GM10847 (cell line): Measurements from ENCODE around the gene CYP3A7.

Experiments used
- POLR2A ChIP-seq: IDR thresholded peaks from 2 replicates; pipeline ENCODE4 v1.6.1; 2011; ENCODE audit not compliant: insufficient read length; ENCODE audit errors: extremely low read depth

Gene CYP3A7

GRCh38 chr7:99674995-99675742 lies 59.8 kb downstream of the CYP3A7 start:
- TF ChIP-seq POLR2A, result no peak

DNA sequence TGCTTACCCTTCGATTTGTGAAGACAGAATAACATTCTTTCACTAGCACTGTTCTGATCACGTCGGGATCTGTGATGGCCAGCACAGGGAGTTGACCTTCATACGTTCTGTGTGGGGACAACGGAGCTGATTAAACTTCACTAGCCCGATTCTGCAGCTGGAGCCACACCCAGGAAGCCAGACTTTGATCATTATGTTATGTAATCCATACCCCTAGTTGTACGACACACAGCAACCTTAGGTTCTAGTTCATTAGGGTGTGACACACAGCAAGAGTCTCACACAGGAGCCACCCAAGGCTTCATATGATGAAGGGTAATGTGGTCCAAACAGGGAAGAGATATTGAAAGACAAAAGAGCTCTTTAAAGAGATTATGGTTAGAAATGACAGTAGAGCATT lies 62.4 kb downstream of the CYP3A7 start:
- no peak for TF ChIP-seq POLR2A

DNA sequence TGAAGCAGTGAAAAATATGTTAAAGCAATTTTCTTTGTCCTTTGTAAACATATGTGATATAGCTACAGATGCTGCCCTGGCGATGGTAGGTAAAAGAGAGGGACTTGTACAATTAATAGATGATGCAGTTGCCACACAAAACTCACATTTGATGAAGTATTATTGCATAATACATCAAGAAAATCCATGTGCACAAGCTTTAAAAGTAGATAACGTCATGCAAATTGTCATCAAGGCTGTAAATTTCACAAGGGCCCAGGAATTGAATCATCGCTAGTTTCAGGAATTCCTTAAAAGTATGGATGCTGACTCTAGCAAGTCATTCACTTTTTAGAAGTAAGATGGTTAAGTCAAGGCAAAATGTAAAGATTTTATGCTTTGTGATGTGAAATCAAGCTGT lies 65.2 kb downstream of the CYP3A7 start:
- no peak for TF ChIP-seq POLR2A

- TF ChIP-seq POLR2A, result no peak
Observed at GRCh38 chr7:99668541-99668940, 66.5 kb downstream of the CYP3A7 start.

GRCh38 chr7:99667179-99667578 lies 67.8 kb downstream of the CYP3A7 start:
- TF ChIP-seq POLR2A, result no peak

DNA sequence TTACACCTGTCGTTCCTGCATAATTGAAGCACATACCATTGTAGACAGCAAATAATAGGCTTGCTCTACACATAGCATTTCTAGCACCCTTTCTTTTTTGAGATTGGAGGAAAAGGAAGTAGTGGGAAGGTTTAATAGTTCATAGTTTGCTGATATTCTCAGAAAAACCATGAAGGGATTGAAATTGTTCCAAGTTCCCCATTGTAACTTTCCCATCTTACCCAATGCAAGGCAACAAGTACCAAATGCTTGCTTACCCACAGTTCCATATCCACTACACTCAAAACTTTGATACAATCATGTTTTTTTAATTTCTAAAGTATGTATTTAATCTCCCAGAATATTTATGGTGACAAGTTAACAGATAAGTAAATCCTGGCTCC lies 69.0 kb downstream of the CYP3A7 start:
- TF ChIP-seq POLR2A, result no peak

DNA sequence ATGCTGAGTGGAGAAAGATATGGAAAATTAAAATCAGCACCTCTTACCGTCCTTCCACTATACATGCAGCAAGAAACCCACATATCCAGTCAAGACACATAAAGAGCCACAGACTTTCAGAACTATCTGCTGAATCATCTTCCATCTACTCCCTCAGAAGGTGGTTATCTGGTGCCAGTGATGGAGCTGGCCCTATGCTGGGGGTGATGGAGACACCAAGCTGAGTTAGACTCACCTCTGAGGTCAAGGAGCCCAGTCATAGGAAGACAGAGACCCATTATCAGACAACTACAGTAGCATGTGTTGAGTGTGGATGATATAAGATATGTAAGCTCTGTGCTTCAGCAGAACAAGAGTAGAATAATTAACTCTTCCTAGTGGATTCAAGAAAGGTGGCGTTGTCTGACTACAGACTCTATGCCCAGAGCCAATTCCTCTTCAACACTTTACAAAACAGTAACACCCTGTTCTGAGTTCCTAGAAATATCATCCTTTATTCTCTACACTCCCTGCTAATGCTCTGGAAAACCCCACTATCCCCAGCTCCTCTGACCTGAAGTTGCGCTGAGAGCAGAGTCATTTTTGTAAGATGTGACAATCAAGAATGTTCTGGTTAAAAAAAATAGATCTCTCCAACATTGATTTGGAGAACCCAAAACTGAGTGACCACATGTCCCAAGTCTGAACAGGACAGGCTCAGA lies 69.5 kb downstream of the CYP3A7 start:
- no peak for TF ChIP-seq POLR2A
